ENCODE data around the gene SEMG2. TPM values are rescaled to one million over a fixed set of nuclear protein-coding genes. Genes with fewer than 3 reads are reported as not detected.

SEMG2 gene
- total and polyA plus RNA-seq, 8 donors = not detected

DNA sequence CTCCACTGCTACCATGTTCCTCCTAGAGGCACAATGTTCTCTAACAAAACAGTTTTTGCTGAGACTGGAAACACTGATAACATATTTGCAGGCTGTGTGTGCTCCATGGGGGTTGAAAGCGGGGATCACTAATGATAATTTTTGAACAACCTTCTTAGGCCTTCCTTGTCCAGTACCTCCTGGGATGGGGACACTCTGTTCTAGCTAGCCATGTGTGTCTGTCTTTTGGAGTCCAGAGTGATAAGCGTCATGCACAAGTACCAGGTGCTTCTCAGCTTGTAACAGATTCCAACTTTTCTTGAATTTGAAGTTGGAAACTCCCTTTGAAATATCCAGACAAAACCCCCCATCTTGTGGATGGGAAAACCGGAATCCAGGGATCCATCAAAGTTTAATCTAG is 31.3 kb upstream of the SEMG2 start:
- ATAC-seq (no peak), DNase-seq (no peak), FAIRE-seq (no peak)
- intact Hi-C loops (cut with DNase I) = no loop called here
- Histone ChIP-seq H3K4me3 (no peak overlapping the region), H3K4me1 (peaks cover 0 to 4% (median 0%) of the 10 kb centered on the region in 3 donors), H3K27ac (no peak overlapping the region), H3K9me3 (no peaks in the 10 kb centered on the region), H3K36me3 (no peaks in the 10 kb centered on the region), H3K27me3 (no peaks in the 10 kb centered on the region)
- WGBS, 2 donors = 92 to 94% methylated on average over 3 of the region's 3 CpGs
- TF ChIP-seq, protein P1, sequence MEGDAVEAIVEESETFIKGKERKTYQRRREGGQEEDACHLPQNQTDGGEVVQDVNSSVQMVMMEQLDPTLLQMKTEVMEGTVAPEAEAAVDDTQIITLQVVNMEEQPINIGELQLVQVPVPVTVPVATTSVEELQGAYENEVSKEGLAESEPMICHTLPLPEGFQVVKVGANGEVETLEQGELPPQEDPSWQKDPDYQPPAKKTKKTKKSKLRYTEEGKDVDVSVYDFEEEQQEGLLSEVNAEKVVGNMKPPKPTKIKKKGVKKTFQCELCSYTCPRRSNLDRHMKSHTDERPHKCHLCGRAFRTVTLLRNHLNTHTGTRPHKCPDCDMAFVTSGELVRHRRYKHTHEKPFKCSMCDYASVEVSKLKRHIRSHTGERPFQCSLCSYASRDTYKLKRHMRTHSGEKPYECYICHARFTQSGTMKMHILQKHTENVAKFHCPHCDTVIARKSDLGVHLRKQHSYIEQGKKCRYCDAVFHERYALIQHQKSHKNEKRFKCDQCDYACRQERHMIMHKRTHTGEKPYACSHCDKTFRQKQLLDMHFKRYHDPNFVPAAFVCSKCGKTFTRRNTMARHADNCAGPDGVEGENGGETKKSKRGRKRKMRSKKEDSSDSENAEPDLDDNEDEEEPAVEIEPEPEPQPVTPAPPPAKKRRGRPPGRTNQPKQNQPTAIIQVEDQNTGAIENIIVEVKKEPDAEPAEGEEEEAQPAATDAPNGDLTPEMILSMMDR (IDR thresholded peaks at IDR 0.05) = no peak

DNA sequence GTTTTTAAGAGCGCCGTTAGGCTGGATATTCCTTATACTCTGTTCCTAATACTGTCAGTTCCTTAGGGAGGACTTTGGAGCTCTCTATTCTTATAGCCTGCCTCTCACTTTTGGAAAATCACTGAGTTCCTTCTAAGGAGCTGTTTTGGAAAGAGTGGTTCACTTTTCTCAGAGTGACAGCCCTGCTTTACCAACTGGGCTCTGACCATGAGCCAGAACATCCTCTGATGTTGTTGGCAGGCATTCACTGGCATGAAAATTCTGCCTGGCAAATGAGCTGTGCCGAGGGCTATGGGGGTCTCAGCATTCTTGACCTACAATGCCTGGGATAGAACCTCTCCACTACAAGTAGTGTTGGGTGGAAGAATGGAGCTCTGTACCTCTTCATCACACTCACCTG is 29.2 kb upstream of the SEMG2 start:
- Histone ChIP-seq H3K27ac (no peak overlapping the region), H3K27me3 (no peaks in the 10 kb centered on the region), H3K4me1 (peaks cover 0 to 4% (median 0%) of the 10 kb centered on the region in 3 donors), H3K36me3 (no peaks in the 10 kb centered on the region), H3K9me3 (no peaks in the 10 kb centered on the region), H3K4me3 (no peak overlapping the region)
- FAIRE-seq (no peak), DNase-seq (no peak), ATAC-seq (no peak)
- intact Hi-C loops (cut with DNase I) = no loop called here
- 84 to 87% methylated on average over 3 of the region's 3 CpGs for WGBS, 2 donors
- TF ChIP-seq, protein P1 (IDR thresholded peaks at IDR 0.05) = no peak

DNA sequence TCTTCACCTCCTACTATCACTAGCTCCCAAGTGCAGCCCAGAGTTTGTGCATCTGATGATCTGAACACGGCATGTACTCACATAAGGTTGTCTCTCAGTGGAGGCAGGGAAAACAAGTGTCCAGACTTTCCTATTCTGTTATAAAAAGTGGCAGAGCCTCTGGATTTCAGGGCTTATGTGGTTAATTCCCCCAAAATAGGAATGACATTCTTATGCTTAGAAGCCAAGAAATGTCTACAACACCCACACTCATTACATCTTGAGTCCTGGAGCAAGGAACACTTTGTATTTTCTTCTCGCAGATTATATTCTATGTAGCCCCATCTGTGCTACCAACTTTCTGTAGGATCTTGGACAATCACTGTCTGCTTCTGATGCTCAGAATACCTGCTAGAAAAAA is 27.8 kb upstream of the SEMG2 start:
- FAIRE-seq (no peak), ATAC-seq (no peak), DNase-seq (no peak)
- H3K4me3 ChIP-seq = no peak overlapping the region
- H3K9me3 ChIP-seq = no peaks in the 10 kb centered on the region
- H3K36me3 ChIP-seq = no peaks in the 10 kb centered on the region
- TF ChIP-seq, protein P1 (IDR thresholded peaks at IDR 0.05) = no peak
- no peaks in the 10 kb centered on the region for H3K27me3 ChIP-seq
- H3K4me1 ChIP-seq = peaks cover 0 to 4% (median 0%) of the 10 kb centered on the region in 3 donors
- no peak overlapping the region for H3K27ac ChIP-seq
- 84 to 93% methylated on average over 2 of the region's 2 CpGs for WGBS, 2 donors
- intact Hi-C loops (cut with DNase I) = no loop called here

DNA sequence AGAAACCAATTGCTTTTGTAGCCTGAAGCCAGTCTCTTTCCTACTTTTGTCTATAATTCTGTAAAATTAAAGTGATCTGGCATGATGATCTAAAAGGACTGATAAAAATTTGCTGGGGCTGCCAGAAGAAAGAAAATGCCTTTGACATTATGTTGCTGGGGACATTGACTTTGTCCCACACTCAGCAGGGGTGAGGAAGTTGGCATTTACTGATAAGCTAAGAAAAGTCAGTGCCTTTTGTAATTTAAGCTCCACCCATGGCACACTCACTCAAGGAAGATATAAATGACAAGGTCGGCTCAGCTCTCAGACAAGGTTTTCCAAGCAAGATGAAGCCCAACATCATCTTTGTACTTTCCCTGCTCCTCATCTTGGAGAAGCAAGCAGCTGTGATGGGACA is 14.4 kb upstream of the SEMG2 start, which contains the start of gene SEMG1:
TSS of gene SEMG1 (plus strand) at position 309 of the 400 bp plus-strand sequence. CDS start at position 330, 21 bp downstream.
- no peak within 1 kb of the TSS for H3K27ac ChIP-seq
- H3K4me1 ChIP-seq = no peaks in the 10 kb centered on the region
- H3K4me3 ChIP-seq = no peak within 1 kb of the TSS
- FAIRE-seq = no peak
- no peak for ATAC-seq
- peaks cover 0 to 4% (median 0%) of the 10 kb centered on the region in 4 donors for H3K27me3 ChIP-seq
- H3K36me3 ChIP-seq = no peaks in the 10 kb centered on the region
- intact Hi-C loops (cut with DNase I) = no loop called here
- no peak for DNase-seq
- no peaks in the 10 kb centered on the region for H3K9me3 ChIP-seq
- WGBS, 2 donors = 0 to 22% methylated on average over 1 of the region's 1 CpG
- TF ChIP-seq, protein P1 (IDR thresholded peaks at IDR 0.05) = no peak

DNA sequence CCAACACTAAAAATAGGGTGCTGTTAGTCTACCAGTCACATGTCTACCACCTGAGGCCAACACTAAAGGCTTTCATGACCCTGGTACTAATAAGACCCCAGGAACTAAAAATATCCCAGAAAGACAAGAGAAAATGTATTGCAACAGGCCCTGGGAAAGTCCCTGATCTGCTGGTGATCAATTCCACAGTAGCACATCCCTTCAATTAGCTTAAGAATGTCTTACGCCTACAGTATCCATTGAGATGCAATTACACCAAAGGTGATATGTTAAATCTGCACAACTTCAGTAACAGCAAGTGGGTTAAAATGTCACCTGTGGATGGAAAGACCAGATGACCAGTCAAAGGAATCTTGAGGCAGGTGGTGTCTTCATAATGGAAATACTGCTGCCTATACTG is 11.2 kb upstream of the SEMG2 start:
- ATAC-seq (no peak), FAIRE-seq (no peak), DNase-seq (no peak)
- WGBS, 2 donors = 97 to 100% methylated on average over 1 of the region's 1 CpG
- Histone ChIP-seq H3K4me3 (no peak overlapping the region), H3K27me3 (no peaks in the 10 kb centered on the region), H3K27ac (no peak overlapping the region), H3K4me1 (no peaks in the 10 kb centered on the region), H3K36me3 (no peaks in the 10 kb centered on the region), H3K9me3 (no peaks in the 10 kb centered on the region)
- TF ChIP-seq, protein P1 (IDR thresholded peaks at IDR 0.05) = no peak
- intact Hi-C loops (cut with DNase I) = no loop called here

Data from pancreas (tissue), 10 donors.